ENCODE data around the gene BSPRY.
A peak's percentile ranks its signal among the peaks of the same experiment; 100 is the strongest.
"Not testable (repeated sequence)": the region's sequence is repeated elsewhere in the genome, so short reads cannot be mapped to it uniquely, and the experiment has no call there.

Gene BSPRY

DNA sequence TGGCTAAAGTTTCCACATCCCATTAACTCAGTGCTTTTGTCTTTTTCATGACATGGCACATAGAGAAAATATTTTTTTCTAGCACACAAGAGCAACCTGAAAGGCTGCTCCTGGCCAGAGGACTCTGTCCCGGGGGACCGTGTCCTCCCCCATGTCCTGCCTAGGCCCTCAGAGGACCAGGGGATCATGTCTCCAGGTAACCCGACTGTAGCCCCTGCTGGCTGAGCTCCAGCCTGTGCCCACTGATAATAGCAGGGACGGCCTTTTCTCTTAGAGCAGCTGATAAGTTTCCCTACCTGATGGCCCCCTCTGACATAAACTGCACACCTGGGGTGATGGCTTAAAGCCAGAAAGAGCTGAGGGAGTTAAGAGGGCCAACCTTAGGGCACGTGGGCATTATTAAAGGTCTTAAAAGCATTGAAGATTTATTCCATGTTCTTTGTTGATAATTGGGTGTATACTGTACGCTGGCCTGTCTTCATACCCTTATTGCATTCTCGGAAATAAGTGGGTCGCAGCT, 21.5 kb downstream of the BSPRY start:
- no peak for DNase-seq (ENCODE audit: low read depth)

DNA sequence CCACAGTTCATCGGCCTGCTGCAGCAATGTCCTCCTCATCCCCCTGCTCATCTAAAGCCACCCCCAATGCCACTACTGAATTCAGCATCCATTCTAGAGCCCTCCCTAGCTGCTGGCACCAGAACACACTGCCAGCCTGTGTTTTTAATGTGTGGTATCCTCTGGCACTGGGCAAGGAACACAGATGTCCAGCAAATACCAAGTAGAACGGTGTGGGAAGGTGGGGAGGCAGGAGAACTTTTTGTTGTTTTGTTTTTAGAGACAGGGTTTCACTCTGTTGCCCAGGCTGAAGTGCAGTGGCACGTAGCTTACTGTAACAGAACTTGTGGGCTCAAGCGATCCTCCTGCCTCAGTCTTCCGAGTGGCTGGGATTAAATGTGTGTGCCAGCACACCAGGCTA, 22.7 kb downstream of the BSPRY start:
- DNase-seq (ENCODE audit: low read depth): no peak

DNA sequence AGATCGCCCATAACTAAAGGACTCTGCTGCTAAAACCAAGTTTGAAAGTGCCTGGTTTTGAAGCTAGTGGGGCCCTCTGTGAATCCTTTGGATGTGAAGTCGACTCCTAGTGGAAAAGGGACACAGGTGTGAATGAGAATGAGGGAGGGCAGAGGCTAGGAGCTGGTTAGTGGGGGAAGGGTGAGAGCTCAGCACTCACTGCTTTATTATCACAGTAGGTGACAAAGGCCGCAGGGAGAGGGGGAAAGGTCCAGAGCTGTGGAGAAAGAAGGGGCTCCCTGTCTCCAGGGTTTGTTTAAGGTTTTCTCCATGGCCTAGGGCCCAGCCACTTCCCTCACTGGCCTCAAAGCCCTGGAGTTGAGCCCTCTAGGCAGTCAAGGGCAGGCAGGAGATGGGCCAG, 23.9 kb downstream of the BSPRY start:
- no peak for DNase-seq (ENCODE audit: low read depth)

DNA sequence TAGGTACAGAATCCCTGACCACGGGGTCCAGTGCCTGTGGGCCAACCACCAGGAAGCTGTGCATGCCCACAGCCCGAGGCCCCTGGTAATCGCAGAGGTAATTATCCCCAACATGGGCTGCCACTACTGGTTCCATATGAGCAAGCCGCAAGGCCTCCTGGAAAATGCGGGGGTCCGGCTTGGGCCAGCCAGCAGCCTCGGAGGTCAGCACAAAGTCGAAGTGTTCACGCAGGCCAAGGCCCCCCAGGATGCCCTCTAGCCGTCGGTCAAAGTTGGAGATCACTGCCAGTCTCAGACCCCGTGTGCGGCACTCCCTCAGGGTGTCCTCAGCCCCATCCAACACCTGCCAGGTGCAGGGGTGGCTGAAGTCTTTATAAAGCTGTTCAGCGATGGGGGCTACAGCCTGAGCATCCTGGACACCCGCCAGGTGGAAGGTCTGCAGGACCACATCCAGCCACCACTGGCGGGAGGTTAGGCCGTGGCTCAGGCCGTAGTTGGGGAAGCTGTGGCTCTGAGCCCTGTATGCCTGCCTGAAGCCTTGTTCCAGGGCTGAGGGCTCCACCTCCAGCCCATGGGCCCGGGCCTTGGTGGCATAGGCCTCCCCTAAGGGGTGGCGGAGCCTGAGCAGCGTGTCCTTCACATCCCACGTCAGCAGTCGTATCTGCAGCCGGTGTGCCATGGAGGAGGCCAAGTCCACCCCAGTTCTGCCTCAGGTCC, 24.5 kb downstream of the BSPRY start:
- DNase-seq (ENCODE audit: low read depth): no peak

DNA sequence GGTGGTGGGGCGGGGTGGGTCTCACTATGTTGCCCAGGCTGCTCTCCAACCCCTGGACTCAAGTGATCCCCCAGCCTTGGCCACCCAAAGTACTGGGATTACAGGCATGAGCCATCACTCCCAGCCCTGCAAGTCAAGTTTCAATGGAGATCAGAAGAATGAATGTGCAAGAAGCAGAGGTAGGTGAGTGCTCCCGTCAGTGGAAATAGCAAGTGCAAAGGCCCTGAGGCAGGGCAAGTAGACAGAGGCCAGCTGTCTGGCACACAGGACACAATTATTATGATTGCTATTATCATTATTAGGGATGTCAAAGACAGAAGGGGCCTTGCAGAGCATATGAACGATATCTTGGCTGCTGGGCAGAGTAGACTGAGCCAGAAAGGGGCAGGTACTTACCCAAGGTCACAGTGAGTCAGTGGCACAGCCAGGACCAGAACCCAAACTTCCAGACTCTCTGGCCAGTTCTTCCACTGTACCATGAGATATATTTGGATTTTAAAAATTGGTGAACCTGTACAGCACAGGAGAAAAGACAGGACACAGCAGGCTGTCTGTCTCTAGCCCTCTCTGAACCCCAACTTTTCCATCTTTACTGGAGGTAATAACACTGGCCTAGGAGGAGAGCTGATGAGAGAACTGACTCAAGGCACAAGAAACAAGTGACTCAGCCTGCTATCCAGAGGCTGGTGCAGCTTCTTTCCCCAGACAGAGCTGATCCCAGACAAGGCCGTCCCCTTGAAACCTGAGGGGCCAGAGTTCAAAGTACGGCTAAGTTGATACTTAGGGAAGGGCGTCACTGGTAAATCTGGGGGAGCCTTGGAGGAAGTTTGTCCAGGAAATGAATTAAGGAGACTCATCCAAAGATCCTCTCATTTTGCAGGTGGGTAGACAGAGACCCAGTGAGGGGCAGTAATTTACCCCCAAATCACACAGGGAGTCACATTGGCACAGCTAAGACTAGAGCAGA, 26.0 kb downstream of the BSPRY start:
- DNase-seq (ENCODE audit: low read depth): no peak

DNA sequence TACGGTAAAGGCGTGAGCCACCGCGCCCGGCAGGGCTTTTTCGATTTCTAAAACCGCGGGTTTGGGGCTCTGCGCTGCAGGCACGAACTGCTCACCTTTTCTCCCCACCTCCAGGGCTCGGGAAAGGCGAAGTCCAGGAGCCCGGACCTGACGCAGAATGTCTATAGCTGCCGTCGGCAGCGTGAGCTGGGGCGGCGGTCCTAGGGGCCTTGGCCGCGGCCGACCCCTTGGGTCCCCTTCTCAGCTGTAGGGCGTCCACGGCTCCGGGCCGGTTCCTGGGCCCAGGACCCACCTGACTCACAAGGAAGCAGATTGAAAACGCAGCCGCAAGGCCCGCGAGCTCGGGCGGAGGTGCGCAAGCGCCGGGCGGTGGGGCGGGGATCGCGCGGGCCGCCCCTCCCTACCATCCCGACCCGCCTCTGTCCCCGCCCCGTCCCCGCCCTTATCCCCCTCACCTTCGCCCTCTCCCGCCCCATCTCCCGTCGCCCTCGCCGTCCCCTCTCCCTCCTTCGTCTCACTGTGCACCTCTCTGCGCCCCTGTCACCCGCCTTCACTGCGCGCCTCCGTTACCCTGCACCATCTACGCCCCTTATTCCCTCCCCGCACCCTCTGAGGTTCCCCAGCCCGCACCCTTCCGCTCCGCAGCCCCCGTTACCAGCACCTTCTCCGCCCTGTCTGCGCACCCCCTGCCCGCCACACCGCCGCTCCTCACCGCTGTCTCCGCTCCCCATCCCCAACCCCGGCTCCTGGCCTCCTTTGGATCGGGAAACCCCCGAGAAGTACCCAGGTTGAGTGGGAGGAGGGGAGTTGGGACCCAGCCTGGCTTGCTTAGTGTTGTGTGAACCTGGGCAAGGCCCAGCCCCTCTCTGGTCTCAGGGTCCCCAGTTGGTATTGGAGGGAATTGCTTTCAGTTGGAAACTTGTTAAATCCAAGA, 27.6 kb downstream of the BSPRY start, which contains the start of gene HDHD3:
HDHD3 (minus strand) TSS at position 353 of the 934 bp plus-strand sequence. CDS start 2,632 bp downstream, outside the sequence.
- peak; percentile 69 for DNase-seq (ENCODE audit: low read depth)

DNA sequence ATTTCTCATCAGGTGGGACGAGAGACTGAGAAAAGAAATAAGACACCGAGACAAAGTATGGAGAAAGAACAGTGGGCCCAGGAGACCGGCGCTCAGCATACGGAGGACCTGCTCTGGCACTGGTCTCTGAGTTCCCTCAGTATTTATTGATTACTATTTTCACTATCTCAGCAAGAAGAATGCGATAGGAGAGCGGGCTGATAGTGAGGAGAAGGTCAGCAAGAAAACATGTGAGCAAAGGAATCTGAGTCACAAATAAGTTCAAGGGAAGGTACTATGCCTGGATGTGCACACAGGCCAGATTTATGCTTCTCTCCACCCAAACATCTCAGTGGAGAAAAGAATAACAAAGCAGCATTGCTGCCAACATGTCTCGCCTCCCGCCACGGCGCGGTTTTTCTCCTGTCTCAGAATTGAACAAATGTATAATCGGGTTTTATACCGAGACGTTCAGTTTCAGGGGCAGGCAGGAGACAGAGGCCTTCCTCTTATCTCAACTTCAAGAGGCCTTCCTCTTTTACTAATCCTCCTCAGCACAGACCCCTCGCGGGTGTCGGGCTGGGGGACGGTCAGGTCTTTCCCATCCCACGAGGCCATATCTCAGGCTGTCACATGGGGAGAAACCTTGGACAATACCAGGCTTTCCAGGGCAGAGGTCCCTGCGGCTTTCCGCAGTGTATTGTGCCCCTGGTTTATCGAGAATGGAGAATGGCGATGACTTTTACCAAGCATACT, 29.9 kb downstream of the BSPRY start:
- not testable (repeated sequence) for DNase-seq (ENCODE audit: low read depth)

DNA sequence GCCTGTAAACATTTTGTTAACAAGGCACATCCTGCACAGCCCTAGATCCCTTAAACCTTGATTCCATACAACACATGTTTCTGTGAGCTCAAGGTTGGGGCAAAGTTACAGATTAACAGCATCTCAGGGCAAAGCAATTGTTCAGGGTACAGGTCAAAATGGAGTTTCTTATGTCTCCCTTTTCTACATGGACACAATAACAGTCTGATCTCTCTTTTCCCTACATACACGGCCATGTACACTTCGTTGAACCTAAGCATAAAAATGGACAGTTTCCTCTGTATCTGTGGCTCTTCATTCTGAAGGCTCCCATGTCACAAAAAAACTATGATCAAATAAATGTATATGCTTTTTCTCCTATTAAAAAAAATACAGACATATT, 30.5 kb downstream of the BSPRY start:
- DNase-seq (ENCODE audit: low read depth): not testable (repeated sequence)

DNA sequence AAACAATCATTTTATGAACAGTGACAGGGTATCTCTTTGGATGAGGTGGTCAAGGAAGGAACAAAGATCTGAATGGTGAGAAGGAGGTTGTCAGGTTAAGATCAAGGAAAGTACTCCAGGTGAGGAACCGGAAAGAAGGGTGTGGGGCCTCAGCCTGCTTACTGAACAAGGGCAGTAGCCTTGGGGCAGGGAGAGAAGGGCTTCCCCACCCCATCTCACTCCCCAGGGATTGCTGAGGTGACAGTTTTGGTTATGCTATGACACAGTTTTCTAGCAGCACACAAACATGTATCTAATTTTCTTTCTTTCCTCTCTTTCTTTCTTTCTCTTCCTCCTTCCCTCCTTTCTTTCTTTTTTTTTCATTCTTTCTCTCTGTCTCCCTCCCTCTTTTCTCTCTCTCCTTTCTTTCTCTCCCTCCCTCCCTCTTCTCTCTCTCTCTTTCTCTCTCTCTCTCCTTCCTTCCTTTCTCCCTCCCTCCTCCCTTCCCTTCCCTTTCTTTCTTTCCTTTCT, 31.6 kb downstream of the BSPRY start:
- DNase-seq (ENCODE audit: low read depth): no peak

DNA sequence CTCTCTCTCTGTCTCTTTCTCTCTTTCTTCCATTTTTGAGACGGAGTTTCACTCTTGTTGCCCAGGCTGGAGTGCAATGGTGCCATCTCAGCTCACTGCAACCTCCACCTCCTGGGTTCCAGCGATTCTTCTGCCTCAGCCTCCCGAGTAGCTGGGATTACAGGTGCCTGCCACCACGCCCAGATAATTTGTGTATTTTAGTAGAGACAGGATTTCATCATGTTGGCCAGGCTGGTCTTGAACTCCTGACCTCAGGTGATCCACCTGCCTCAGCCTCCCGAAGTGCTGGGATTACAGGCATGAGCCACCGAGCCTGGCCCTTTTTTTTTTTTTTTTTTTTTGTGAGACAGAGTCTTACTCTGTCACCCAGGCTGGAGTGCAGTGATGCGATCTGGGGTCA, 32.1 kb downstream of the BSPRY start:
- DNase-seq (ENCODE audit: low read depth): not testable (repeated sequence)

DNA sequence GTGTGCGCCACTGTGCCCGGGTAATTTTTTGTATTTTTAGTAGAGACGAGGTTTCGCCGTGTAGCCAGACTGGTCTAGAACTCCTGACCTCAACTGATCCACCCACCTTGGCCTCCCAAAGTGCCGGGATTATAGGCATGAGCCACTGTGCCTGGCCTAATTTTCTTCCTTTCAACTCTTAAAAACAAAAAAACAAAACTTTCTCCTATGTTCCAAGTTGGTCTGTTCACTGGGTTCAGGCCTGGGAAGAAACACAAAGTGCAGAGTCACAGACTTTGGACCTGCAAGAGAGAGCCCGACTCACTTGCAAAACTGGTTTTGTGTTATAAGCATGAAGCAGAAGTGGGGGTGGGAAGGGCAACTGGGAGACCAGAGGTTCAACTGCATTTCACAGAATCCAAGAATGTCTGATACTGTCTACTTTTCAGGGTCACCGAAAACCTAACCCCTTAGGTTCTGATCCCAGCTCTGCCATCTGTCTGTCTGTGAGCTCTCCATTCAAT, 32.6 kb downstream of the BSPRY start:
- DNase-seq (ENCODE audit: low read depth): no peak

DNA sequence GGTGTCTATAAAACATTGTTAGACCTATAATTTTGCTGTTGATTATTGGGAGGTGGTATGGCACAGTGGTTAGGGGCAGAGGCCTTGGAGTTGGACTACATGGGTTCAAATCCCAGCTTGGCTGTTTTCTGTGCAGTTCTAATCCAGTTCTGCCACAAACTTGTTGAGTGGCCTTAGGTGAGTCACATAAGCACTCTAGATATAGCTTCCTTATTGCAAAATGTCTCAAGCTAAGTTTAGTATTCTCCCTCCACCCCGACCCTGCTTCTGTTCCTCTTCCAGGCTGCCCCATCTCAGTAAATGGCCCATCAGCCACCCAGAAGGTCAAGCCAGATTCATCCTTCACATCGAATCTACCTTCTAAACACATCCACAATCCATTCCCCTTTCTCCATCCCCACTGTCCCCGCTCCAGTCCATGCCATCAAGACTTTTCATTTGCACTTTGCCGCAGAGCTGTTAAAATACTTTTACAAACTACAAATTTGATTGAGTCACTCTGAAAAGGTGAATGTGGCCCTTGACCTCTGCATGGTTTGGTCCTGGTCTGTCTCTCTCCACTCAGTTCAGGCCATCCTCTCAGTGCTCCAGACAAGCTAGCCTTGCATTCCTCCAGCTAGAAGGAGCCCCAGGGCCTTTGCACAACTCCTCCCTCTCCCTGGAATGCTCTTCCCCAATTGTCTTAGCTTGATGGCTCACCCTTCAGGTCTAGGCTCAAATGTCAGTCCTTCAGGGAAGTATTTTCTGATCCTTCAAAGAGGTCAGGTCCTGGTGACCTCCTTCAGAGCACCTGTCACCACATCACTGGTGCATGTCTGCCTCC, 37.4 kb downstream of the BSPRY start:
- DNase-seq (ENCODE audit: low read depth): no peak

DNA sequence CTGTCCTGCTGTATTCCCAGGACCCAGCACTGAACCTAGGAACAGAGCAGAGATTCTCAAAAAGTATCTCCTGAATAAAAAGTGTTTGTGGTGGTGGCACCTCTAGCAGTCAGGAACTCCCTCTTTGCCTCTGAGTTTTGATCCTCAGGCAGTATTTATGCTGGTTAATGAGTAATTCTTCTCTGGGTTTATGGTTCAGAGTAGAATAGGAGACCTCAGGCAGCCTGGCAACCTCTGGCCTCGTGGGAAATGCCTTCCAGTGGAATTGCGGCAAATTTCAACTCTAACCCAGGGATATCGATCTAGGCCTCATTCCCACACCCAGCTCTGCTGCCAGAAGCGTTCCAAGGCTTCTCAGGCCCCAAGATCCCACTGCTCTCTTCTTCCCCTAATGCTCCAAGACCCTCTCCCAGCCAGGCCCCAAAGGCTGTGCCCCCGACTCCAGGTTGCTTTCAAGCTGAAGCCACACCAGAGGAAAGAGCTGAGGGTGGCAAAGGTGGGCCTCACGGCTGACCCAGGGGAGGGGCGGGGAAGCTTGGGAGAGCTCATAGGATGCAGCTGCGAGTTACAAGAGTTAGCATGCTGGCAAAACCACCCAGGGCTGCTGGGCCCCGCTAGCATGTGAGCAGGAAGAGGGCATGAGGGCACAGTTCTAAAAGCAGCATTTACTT, 38.4 kb downstream of the BSPRY start:
- no peak for DNase-seq (ENCODE audit: low read depth)

DNA sequence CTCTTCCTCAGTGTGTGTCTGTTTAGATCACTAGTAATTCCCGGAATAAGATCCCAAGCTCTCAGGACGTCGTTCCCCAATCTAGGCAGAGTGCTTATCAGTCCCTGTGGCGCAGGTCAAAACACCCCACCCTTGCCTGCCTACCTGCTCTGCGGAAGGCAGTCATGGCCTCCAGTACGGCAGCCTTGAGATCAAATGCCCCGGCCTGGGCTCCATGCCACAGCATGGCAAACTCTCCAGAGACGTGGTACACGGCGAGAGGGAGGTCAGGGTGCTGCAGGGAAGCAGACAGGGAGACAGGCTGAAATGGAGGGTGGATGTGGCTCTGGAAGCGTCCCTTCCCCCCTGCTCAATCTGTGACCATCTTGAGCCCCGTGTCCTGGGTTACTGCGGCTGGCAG, 39.5 kb downstream of the BSPRY start:
- DNase-seq (ENCODE audit: low read depth): no peak

DNA sequence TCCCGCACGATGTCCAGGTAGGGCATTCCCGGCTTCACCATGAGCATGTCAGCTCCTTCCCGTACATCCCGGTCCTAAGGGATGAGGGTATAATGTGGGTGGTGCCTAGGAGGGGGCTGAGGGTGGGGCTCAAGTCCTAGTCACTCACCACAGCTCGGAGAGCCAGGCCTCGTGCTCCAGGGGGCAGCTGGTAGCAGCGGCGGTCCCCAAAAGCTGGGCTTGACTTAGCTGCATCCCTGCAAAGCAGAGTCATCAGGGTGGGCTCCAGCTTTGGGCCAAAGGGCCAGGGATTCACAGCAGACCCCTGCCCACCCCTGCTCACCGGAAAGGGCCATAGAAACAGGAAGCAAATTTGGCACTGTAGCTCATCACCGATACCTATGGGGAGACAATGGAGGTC, 40.1 kb downstream of the BSPRY start:
- no peak for DNase-seq (ENCODE audit: low read depth)

DNA sequence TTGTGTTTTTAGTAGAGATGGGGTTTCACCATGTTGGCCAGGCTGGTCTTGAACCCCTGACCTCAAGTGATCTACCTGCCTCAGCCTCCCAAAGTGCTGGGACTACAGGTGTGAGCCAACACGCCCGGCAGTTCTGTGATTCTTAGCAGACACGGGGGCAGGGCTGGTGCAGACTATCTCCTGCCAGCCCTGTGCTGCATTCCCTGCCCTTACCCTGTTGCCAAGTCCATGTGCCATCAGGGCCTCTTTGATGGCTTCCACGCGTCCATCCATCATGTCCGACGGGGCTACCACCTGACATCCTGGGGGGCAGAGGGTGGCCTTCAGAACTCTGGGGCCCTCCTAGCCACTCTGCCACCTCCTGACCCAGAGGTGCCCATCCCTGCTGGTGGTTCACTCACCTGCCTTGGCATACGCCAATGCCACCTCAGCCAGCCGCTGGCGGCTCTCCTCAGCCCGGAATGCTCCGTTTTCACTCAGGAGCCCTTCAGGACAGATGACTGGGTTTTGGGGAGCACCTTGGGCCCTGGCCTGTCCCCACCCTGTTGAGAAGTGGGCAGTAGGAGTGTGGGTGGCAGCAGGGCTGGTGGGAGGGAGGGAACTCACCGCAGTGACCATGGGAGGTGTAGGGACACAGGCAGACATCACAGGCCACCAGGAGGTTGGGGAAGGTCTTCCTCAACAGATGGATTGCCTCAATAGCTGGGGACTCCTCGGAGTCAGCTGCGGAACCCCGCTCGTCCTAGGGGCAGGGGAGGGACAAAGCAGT, 41.0 kb downstream of the BSPRY start:
- no peak for DNase-seq (ENCODE audit: low read depth)

DNA sequence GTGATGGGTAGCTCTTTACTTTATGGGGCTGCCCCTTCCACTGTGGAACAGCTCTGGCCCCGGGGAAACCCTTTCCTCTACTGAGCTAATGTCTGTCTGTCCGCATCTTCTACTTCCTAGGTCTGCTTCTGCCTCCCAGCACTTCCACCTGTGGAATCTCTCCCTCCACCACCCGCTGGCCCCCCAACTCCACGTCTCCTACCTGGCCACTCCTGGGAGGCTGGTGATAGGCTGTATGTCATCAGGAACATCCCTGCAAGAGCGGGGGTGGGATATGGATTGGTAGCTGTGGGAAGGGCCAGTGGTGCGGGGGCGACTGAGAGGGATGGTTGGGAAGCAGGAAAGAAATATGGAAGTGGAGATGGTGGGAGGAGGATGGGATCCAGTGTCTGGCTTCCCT, 42.6 kb downstream of the BSPRY start:
- DNase-seq (ENCODE audit: low read depth): no peak

DNA sequence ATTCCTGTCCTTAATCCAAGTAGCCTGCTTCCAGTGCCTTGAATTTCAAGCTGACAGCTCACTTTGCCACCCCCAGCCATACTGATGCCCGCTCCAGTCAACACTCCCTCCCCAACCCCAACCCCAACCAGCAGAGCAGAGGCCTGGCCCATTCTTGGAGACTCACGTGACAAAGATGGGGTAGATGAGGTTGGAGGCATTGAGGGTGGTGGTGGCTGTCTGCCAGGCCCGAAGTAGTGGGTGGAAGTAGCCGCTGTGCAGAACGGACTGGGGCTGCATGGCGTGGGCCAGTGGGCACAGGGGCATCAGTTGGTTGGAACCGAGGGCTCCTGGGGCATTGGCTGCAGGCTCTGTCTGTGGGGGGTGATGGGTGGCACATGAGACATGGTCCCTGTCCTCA, 43.9 kb downstream of the BSPRY start:
- no peak for DNase-seq (ENCODE audit: low read depth)
